Endothelial cell of umbilical vein (primary cell): Measurements from ENCODE around the gene CARD11. TPM values are rescaled to one million over a fixed set of nuclear protein-coding genes. Genes with fewer than 3 reads are reported as not detected.

Source experiments
- BruUV-seq: library from RNA; stranded (reverse); fragments of 400-500 nt; replicated peaks from 2 replicates; lab custom pipeline; 2021; lab: Mats Ljungman, UMichigan
- CTCF ChIA-PET: fragments of 300-600, 350-600 bp; sonication (Branson Sonifier 250); formaldehyde crosslinking; loops from one replicate; lab custom pipeline; 2021; ENCODE audit warnings: antibody characterized with exemption, inconsistent platforms; lab: Charles Lee
- POLR2A ChIA-PET: fragments of 300-600, 350-600 bp; sonication (Branson Sonifier 250); formaldehyde crosslinking; loops from one replicate; lab custom pipeline; 2021; ENCODE audit warnings: antibody characterized with exemption, inconsistent platforms; lab: Charles Lee
- DNase-seq: peaks from one replicate; pipeline ENCODE4 v3.0.0-alpha.2; 2011; ENCODE audit warnings: low read depth, low spot score
- FAIRE-seq: peaks from 2 replicates; lab custom pipeline; 2011; peaks lifted over from hg19 to GRCh38; lab: Jason Lieb, UNC
- H2AFZ ChIP-seq: 2 replicates; pipeline ENCODE4 v1.6.0; 2012; ENCODE audit warnings: low read depth, low read length, control low read depth, inconsistent platforms
- H3K27ac ChIP-seq: 2 replicates; pipeline ENCODE4 v1.5.1; 2011; ENCODE audit warnings: low read depth, mild to moderate bottlenecking, control low read depth, low read length, moderate library complexity; ENCODE audit not compliant: insufficient read depth
- H3K27me3 ChIP-seq, 2 experiments: 2 replicates each; pipeline versions ENCODE4 v1.6.0 to v1.6.1; 2011; ENCODE audit warnings: low read length in 2 of 2, mixed read lengths in 1 of 2; ENCODE audit not compliant: control insufficient read depth in 2 of 2, insufficient read depth in 2 of 2
- H3K36me3 ChIP-seq, 2 experiments: 2 replicates in 1 of 2; 3 replicates in 1 of 2; pipeline ENCODE4 v1.5.1; 2011; ENCODE audit warnings: low read length in 2 of 2, mild to moderate bottlenecking in 1 of 2, moderate library complexity in 1 of 2; ENCODE audit not compliant: control insufficient read depth in 2 of 2, insufficient read depth in 2 of 2; ENCODE audit errors: extremely low read depth in 1 of 2
- H3K4me1 ChIP-seq: 3 replicates; pipeline ENCODE4 v1.5.1; 2011; ENCODE audit warnings: mild to moderate bottlenecking, low read length; ENCODE audit not compliant: control insufficient read depth, insufficient read depth; ENCODE audit errors: extremely low read depth
- H3K4me2 ChIP-seq: 2 replicates; pipeline ENCODE4 v1.6.1; 2011; ENCODE audit warnings: low read length, control low read depth, mixed read lengths; ENCODE audit not compliant: insufficient read depth
- H3K4me3 ChIP-seq, 3 experiments: fragments of 200-600 bp in 1 of 3; sonication (generic), shearing (Covaris generic) in 1 of 3; replicated peaks in 1 of 3; 2 replicates each; pipeline ENCODE4 v1.5.1; 2011 to 2016; ENCODE audit warnings: control low read depth in 3 of 3, low read length in 3 of 3, mild to moderate bottlenecking in 2 of 3, inconsistent platforms in 1 of 3, low read depth in 1 of 3, moderate library complexity in 1 of 3; ENCODE audit not compliant: insufficient read depth in 1 of 3
- H3K79me2 ChIP-seq: 2 replicates; pipeline ENCODE4 v1.6.0; 2012; ENCODE audit warnings: low read length, inconsistent platforms; ENCODE audit not compliant: control insufficient read depth, insufficient read depth
- H3K9ac ChIP-seq: replicated peaks from 2 replicates; pipeline ENCODE3; 2011; ENCODE audit warnings: low read length, control low read depth; ENCODE audit not compliant: insufficient read depth; ENCODE audit errors: extremely low read depth
- H3K9me1 ChIP-seq: replicated peaks from 3 replicates; pipeline ENCODE4 v1.6.0; 2011; ENCODE audit warnings: mild to moderate bottlenecking, low read length; ENCODE audit not compliant: control insufficient read depth, insufficient read depth; ENCODE audit errors: extremely low read depth
- H3K9me3 ChIP-seq: replicated peaks from 2 replicates; pipeline ENCODE4 v1.5.1; 2012; ENCODE audit warnings: low read length, inconsistent platforms; ENCODE audit not compliant: control insufficient read depth, insufficient read depth
- H4K20me1 ChIP-seq: replicated peaks from 2 replicates; pipeline ENCODE3; 2011; ENCODE audit warnings: mild to moderate bottlenecking, low read length; ENCODE audit not compliant: control insufficient read depth, insufficient read depth; ENCODE audit errors: extremely low read depth
- EZH2 ChIP-seq: IDR thresholded peaks from 2 replicates; pipeline ENCODE4 v1.6.1; 2012; ENCODE audit warnings: borderline replicate concordance, low read depth, mild to moderate bottlenecking, moderate library complexity, low read length, inconsistent platforms; ENCODE audit not compliant: severe bottlenecking
- FOS ChIP-seq: IDR thresholded peaks from 2 replicates; pipeline ENCODE4 v1.6.1; 2011; ENCODE audit warnings: mild to moderate bottlenecking, low read length, moderate library complexity, borderline replicate concordance; ENCODE audit not compliant: insufficient read depth
- GATA2 ChIP-seq: IDR thresholded peaks from 2 replicates; pipeline ENCODE4 v1.7.0; 2011; ENCODE audit warnings: low read depth, mild to moderate bottlenecking, moderate library complexity, mixed read lengths, low read length; ENCODE audit not compliant: insufficient read length, insufficient read depth
- JUN ChIP-seq: IDR thresholded peaks from 2 replicates; pipeline ENCODE4 v1.6.1; 2011; ENCODE audit warnings: borderline replicate concordance, low read depth; ENCODE audit not compliant: insufficient read length, insufficient read depth
- MYC ChIP-seq: IDR thresholded peaks from one replicate; pipeline ENCODE4 v1.6.1; 2011; ENCODE audit warnings: mild to moderate bottlenecking, low read depth, low read length
- POLR2A ChIP-seq: IDR thresholded peaks from 2 replicates; pipeline ENCODE4 v1.6.1; 2012; ENCODE audit warnings: low read depth, mild to moderate bottlenecking, control low read depth, low read length
- POLR2AphosphoS5 ChIP-seq: IDR thresholded peaks from 2 replicates; pipeline ENCODE4 v1.6.1; 2012; ENCODE audit warnings: low read depth, mild to moderate bottlenecking, control low read depth, low read length, moderate library complexity; ENCODE audit not compliant: insufficient read depth
- dilution Hi-C: fragments of 300-500 bp; cut with MboI; formaldehyde crosslinking; loops from one replicate; pipeline ENCODE4 v1.15.0; 2019; ENCODE audit warnings: low sequenced_read_pairs; ENCODE audit not compliant: extremely low pct_ligation_motif_present
- intact Hi-C: fragments of 100-400 bp; cut with micrococcal nuclease; formaldehyde crosslinking; loops from one replicate; pipeline ENCODE4 v1.10.0; 2022
- polyA plus RNA-seq, 4 experiments: library from polyadenylated mRNA; depleted of rRNA in 3 of 4; stranded (reverse) in 3 of 4; unstranded in 1 of 4; fragments of >200 nt; gene quantifications; 2 replicates each; pipeline versions ENCODE4 v1.2.1 to v1.2.3, GENCODE V29; 2011 to 2012; ENCODE audit warnings: missing spikeins in 1 of 4
- total RNA-seq: library from RNA; stranded (reverse); gene quantifications from 2 replicates; pipeline ENCODE4 v1.2.3, GENCODE V29; 2021
- TF ChIP-seq, protein P1 (sequence below), 2 donors: IDR thresholded peaks; 1 replicate in 1 of 2; 2 replicates in 1 of 2; pipeline ENCODE4 v1.5.1; 2011; ENCODE audit warnings: low read length in 2 of 2, mild to moderate bottlenecking in 2 of 2, moderate library complexity in 2 of 2, control low read depth in 1 of 2, inconsistent platforms in 1 of 2, low read depth in 1 of 2; ENCODE audit not compliant: insufficient read depth in 1 of 2; ENCODE audit errors: extremely low read depth in 1 of 2
- TF ChIP-seq, protein P2 (sequence below): IDR thresholded peaks from 2 replicates; pipeline ENCODE4 v1.6.1; 2011; ENCODE audit not compliant: insufficient read depth, insufficient read length

Gene CARD11
- total and polyA plus RNA-seq, 2 donors (not counting 3 experiments of a cell fraction or from before 2014, with no cell fraction given), result 20.4 to 41.8 TPM

DNA sequence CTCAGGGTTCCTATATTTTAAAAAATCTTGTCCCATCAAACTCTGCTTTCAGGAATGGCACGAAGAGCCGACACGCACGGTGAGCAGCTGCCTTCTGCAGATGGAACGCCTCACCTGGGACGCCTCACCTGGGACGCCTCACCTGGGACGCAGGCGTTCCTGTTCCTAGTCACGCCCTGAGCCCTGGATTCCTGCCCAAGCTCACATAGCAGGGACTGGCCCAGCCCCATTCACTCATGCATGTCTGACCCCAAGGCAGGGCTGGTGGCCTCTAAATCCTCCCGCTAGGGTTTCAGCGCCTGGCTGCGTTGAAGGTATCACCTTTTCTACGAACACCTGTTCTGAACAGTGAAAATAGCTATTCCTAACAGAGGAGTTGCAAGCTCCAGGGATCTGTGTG lies 49.8 kb downstream of the CARD11 start:
- Histone ChIP-seq H3K4me3 (no peak overlapping the region), H3K4me2 (no peak overlapping the region), H3K27ac (no peak overlapping the region), H3K4me1 (peaks cover 5% of the 10 kb centered on the region), H3K9me3 (no peaks in the 10 kb centered on the region), H3K36me3 (no peaks in the 10 kb centered on the region), H2AFZ (no peak overlapping the region), H3K9me1 (no peaks in the 10 kb centered on the region), H3K79me2 (no peaks in the 10 kb centered on the region), H4K20me1 (no peaks in the 10 kb centered on the region), H3K9ac (no peak overlapping the region), H3K27me3 (no peaks in the 10 kb centered on the region)
- intact Hi-C loops (no loop called here), dilution Hi-C loops (no loop called here)
- POLR2A ChIA-PET, result no interaction called here
- CTCF ChIA-PET, result no interaction called here
- no peak for DNase-seq
- no peak for FAIRE-seq
- BruUV-seq, result no TSS peak
- TF ChIP-seq JUN (no peak), MYC (no peak), POLR2A (no peak), EZH2 (no peak), GATA2 (no peak), POLR2AphosphoS5 (no peak), FOS (no peak)
- TF ChIP-seq, protein P1, sequence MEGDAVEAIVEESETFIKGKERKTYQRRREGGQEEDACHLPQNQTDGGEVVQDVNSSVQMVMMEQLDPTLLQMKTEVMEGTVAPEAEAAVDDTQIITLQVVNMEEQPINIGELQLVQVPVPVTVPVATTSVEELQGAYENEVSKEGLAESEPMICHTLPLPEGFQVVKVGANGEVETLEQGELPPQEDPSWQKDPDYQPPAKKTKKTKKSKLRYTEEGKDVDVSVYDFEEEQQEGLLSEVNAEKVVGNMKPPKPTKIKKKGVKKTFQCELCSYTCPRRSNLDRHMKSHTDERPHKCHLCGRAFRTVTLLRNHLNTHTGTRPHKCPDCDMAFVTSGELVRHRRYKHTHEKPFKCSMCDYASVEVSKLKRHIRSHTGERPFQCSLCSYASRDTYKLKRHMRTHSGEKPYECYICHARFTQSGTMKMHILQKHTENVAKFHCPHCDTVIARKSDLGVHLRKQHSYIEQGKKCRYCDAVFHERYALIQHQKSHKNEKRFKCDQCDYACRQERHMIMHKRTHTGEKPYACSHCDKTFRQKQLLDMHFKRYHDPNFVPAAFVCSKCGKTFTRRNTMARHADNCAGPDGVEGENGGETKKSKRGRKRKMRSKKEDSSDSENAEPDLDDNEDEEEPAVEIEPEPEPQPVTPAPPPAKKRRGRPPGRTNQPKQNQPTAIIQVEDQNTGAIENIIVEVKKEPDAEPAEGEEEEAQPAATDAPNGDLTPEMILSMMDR (IDR thresholded peaks at IDR 0.05; ENCODE audit: extremely low read depth in 1 of 2, insufficient read depth in 1 of 2, low read depth in 1 of 2, low read length in 2 of 2), result no peak
- TF ChIP-seq, protein P2, sequence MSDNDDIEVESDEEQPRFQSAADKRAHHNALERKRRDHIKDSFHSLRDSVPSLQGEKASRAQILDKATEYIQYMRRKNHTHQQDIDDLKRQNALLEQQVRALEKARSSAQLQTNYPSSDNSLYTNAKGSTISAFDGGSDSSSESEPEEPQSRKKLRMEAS, result no peak
